GM19328 (cell line): ENCODE data around the gene CERS6.

Source experiments
- ATAC-seq: cut with Tn5 transposase; IDR thresholded peaks from one replicate; pipeline ENCODE4 v1.9.1; 2021; ENCODE audit warnings: mild to moderate bottlenecking, moderate library complexity; ENCODE audit not compliant: unreplicated experiment

CERS6 gene

GRCh38 chr2:168692132-168692744, 236.2 kb downstream of the CERS6 start:
- no peak for ATAC-seq

- no peak for ATAC-seq
Observed at GRCh38 chr2:168694173-168694572, 238.1 kb downstream of the CERS6 start.

- ATAC-seq: no peak
Observed at GRCh38 chr2:168694866-168695265, 238.8 kb downstream of the CERS6 start.

- ATAC-seq: no peak
Observed at GRCh38 chr2:168697668-168698121, 241.6 kb downstream of the CERS6 start.

GRCh38 chr2:168698969-168699368, 242.9 kb downstream of the CERS6 start:
- ATAC-seq: no peak

GRCh38 chr2:168699844-168700417, 243.9 kb downstream of the CERS6 start:
- ATAC-seq: no peak

GRCh38 chr2:168700615-168701245, 244.7 kb downstream of the CERS6 start:
- ATAC-seq: no peak

GRCh38 chr2:168702579-168702978, 246.5 kb downstream of the CERS6 start:
- ATAC-seq: no peak

GRCh38 chr2:168703926-168704325, 247.9 kb downstream of the CERS6 start:
- ATAC-seq: no peak

GRCh38 chr2:168705534-168706470, 249.7 kb downstream of the CERS6 start:
- no peak for ATAC-seq

GRCh38 chr2:168706806-168707205, 250.7 kb downstream of the CERS6 start:
- ATAC-seq: no peak

GRCh38 chr2:168708080-168708479, 252.0 kb downstream of the CERS6 start:
- no peak for ATAC-seq

GRCh38 chr2:168710754-168711467, 254.8 kb downstream of the CERS6 start:
- ATAC-seq: no peak

GRCh38 chr2:168712053-168712452, 256.0 kb downstream of the CERS6 start:
- ATAC-seq: peak; percentile 98

GRCh38 chr2:168713325-168713724, 257.3 kb downstream of the CERS6 start:
- no peak for ATAC-seq

GRCh38 chr2:168715849-168716248, 259.8 kb downstream of the CERS6 start:
- no peak for ATAC-seq

GRCh38 chr2:168716839-168717238, 260.8 kb downstream of the CERS6 start:
- ATAC-seq: no peak

GRCh38 chr2:168717790-168718502, 261.9 kb downstream of the CERS6 start:
- no peak for ATAC-seq

GRCh38 chr2:168718622-168719021, 262.6 kb downstream of the CERS6 start:
- ATAC-seq: no peak

- no peak for ATAC-seq
Observed at GRCh38 chr2:168719446-168719845, 263.4 kb downstream of the CERS6 start.
